ENCODE measurements around the gene CARD16.

The CARD16 gene

DNA sequence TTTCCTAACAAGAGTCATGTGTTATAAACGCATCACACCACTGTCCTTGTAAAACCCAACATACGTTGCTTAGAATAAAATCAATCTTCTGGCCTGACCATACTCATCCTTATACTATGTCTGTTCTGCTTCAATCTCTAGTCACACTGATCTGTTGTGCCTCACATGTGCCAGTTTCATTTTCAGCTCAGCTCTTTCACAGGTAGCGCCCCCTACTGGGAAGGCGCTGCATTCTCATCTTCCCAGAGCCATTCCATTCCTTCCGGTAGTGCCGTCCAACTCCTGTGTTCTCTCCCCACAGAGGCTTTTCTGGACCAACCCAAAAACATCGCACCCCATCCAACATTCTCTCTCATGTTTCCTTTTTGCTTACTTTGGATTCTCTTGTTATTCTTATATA is 44.3 kb downstream of the CARD16 start:
- DNase-seq (ENCODE audit: low read depth), result no peak
- H3K4me3 ChIP-seq (ENCODE audit: low read depth, low read length), result no peak overlapping the region

DNA sequence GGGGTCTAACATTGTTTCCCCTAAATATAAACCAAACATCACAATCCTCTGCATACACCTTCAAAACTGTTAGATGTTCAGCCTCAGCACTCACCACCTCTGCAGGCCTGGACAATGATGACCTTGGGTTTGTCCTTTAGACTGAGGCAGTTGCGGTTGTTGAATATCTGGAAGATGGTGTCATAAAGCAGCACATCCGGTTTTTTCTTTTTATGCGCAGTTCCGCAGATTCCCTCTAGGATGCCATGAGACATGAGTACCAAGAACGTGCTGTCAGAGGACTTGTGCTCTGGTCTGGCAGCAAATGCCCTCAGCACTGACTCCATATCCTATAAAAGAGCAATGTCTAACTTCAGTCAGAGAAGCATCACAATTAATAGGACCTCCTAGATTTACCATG is 45.0 kb downstream of the CARD16 start:
- DNase-seq (ENCODE audit: low read depth), result no peak
- H3K4me3 ChIP-seq (ENCODE audit: low read depth, low read length), result no peak overlapping the region

DNA sequence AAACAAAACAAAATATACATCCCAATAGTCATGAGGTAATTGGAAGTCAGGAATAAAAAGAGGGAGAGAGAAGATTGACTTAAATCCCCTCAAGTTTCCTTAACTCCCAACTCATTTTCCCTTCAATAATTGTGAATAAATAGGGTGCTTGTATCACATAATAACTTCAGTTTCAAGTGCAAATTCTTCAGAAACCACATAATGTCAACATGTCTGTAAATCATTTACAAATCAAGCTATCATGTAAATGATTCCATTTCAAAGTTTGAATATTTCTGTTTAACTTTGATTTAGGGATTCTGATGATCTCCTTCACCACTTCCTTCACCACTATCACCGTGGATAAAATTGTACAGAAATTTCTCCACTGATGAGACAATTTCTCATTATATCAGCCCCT is 45.4 kb downstream of the CARD16 start:
- H3K4me3 ChIP-seq (ENCODE audit: low read depth, low read length), result no peak overlapping the region
- no peak for DNase-seq (ENCODE audit: low read depth)

DNA sequence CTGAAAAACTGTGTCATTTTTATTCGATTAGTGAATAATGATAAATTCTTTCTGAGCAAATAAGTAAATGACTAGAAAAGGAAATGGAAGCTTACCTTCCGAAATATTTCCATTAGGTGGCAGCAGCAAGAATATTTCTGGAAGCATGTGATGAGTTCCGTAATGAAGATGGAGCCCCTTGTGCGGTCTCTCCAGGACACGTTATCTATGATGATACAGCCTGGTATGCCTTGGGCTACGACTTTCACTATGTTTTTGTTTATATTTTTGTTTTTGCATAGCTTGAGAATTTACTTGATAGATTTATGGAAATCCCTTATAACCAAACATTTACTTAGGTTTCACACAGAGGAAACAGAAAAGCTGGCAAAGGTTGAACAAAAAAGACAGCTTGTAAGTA is 47.8 kb downstream of the CARD16 start:
- no peak for DNase-seq (ENCODE audit: low read depth)
- H3K4me3 ChIP-seq (ENCODE audit: low read depth, low read length), result no peak overlapping the region

DNA sequence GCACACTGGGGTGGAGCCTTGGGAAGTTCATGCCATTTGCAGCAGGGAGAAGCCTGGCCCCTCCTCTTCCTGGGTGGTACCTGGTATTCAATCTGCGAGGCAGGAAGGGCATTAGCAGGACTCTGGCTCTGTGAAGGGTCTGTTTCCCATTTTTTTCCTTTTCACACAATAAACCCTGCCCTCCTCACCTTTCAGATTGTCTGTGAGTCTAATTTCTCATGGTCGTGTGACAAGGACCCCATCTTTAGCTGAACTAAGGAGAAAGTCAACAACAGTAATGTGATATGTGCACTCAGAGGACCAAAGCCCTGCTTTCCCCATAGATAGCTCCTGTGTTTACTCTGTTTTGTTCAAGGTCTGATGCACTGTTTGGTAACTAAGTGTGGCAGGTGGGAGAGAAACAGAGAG is 50.1 kb downstream of the CARD16 start:
- DNase-seq (ENCODE audit: low read depth), result no peak
- no peak overlapping the region for H3K4me3 ChIP-seq (ENCODE audit: low read depth, low read length)

DNA sequence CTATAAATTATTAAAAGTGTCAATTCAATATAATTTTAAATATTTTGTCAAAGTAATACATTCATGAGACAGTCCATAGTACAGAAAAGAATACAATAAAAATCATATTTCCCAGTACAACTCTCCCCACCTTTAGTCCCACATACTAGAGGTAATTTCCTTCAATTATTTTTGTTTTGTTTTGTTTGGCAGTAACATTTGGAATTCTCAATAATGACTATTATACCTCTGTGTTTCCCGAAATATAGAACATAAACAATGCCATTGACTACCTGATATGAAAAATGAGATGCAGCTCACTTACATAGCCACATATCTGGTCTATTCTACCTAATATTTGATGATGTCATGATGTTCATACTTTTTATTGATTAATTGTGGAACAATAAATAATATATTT is 52.4 kb downstream of the CARD16 start:
- no peak overlapping the region for H3K4me3 ChIP-seq (ENCODE audit: low read depth, low read length)

DNA sequence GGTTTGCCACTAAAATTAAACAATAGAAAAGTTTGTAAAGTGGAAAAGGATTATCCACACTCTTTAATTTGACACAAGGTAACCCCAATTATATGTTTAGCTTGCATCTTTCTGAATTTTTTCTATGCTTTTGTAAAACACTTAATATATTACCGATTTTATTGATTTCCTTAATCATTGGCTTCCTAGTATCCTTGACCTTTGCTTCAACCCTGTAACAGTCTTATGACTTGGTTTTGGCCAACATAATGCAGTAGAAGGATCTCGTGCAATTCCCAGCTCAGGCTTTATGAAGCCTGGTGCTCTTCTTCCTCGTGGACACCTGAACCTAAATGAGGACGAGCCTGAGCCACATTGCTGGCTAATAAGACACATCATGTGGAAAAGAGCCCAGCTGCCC is 53.1 kb downstream of the CARD16 start:
- H3K4me3 ChIP-seq (ENCODE audit: low read depth, low read length), result no peak overlapping the region
- DNase-seq (ENCODE audit: low read depth), result no peak

More for the DNA sequence above, 52.4 kb downstream of the CARD16 start:
- no peak for DNase-seq (ENCODE audit: low read depth)

All from skeletal muscle cell (primary cell).